IMR-90 (cell line): ENCODE results near the gene UBXN2A. TPM values are rescaled to one million over a fixed set of nuclear protein-coding genes. Genes with fewer than 3 reads are reported as not detected.

ENCODE experiments used
- ATAC-seq: fragments of 200-7000 bp; cut with Tn5 transposase; 2 replicates; pipeline ENCODE4 v1.9.1; 2020; ENCODE audit warnings: low read depth, mild to moderate bottlenecking, moderate library complexity
- BruUV-seq: library from RNA; stranded (reverse); fragments of 400-500 nt; replicated peaks from 2 replicates; lab custom pipeline; 2021; lab: Mats Ljungman, UMichigan
- CTCF ChIA-PET: fragments of 300-600 bp; formaldehyde crosslinking; extraction: SDS; loops from one replicate; lab custom pipeline; 2021; ENCODE audit warnings: antibody characterized with exemption; lab: Yijun Ruan, JAX
- POLR2A ChIA-PET: fragments of 300-600 bp; sonication (Branson Sonifier 250); formaldehyde crosslinking; loops from one replicate; lab custom pipeline; 2022; ENCODE audit warnings: antibody characterized with exemption; ENCODE audit not compliant: unreplicated experiment; lab: Charles Lee
- DNase-seq: peaks from one replicate; pipeline ENCODE4 v3.0.0; 2013
- H2AFZ ChIP-seq: replicated peaks from 2 replicates; pipeline ENCODE3; 2013; ENCODE audit warnings: low read length, mild to moderate bottlenecking; ENCODE audit not compliant: poor library complexity
- H2AK5ac ChIP-seq: 2 replicates; pipeline ENCODE4 v1.6.1; 2013; ENCODE audit warnings: low read depth, low read length, inconsistent platforms
- H2AK9ac ChIP-seq: replicated peaks from 2 replicates; pipeline ENCODE3; 2013; ENCODE audit warnings: mild to moderate bottlenecking, low read depth, low read length, moderate library complexity; ENCODE audit not compliant: poor library complexity
- H2BK120ac ChIP-seq: 2 replicates; pipeline ENCODE4 v1.6.1; 2013; ENCODE audit warnings: low read depth, low read length, inconsistent platforms
- H2BK15ac ChIP-seq: 3 replicates; pipeline ENCODE4 v1.6.1; 2013; ENCODE audit warnings: low read depth, low read length, inconsistent platforms
- H2BK20ac ChIP-seq: 2 replicates; pipeline ENCODE4 v1.6.1; 2013; ENCODE audit warnings: low read depth, mild to moderate bottlenecking, inconsistent platforms, low read length, moderate library complexity
- H2BK5ac ChIP-seq: 2 replicates; pipeline ENCODE4 v1.6.1; 2013; ENCODE audit warnings: mild to moderate bottlenecking, low read depth, low read length, inconsistent platforms; ENCODE audit not compliant: poor library complexity, severe bottlenecking
- H3K14ac ChIP-seq: replicated peaks from 2 replicates; pipeline ENCODE4 v1.6.1; 2013; ENCODE audit warnings: low read depth, low read length, inconsistent platforms
- H3K18ac ChIP-seq: 2 replicates; pipeline ENCODE4 v1.6.1; 2013; ENCODE audit warnings: low read depth, low read length, control low read depth
- H3K23ac ChIP-seq: 2 replicates; pipeline ENCODE4 v1.6.1; 2013; ENCODE audit warnings: low read depth, low read length, inconsistent platforms
- H3K27ac ChIP-seq: 2 replicates; pipeline ENCODE4 v1.5.1; 2013; ENCODE audit warnings: mild to moderate bottlenecking, control low read depth, low read length; ENCODE audit not compliant: insufficient read depth
- H3K27me3 ChIP-seq: 2 replicates; pipeline ENCODE4 v1.6.1; 2013; ENCODE audit warnings: low read length; ENCODE audit not compliant: control insufficient read depth, insufficient read depth
- H3K36me3 ChIP-seq: 2 replicates; pipeline ENCODE4 v1.6.1; 2013; ENCODE audit warnings: low read length, mixed read lengths; ENCODE audit not compliant: control insufficient read depth, insufficient read depth
- H3K4ac ChIP-seq: 2 replicates; pipeline ENCODE4 v1.6.1; 2013; ENCODE audit warnings: low read depth, low read length, inconsistent platforms
- H3K4me1 ChIP-seq: 2 replicates; pipeline ENCODE4 v1.6.1; 2013; ENCODE audit warnings: low read length, mixed read lengths; ENCODE audit not compliant: control insufficient read depth, insufficient read depth
- H3K4me2 ChIP-seq: 2 replicates; pipeline ENCODE4 v1.6.1; 2013; ENCODE audit warnings: low read depth, mild to moderate bottlenecking, control low read depth, low read length, moderate library complexity
- H3K4me3 ChIP-seq: 2 replicates; pipeline ENCODE4 v1.5.1; 2013; ENCODE audit warnings: low read depth, mild to moderate bottlenecking, control low read depth, low read length, moderate library complexity; ENCODE audit not compliant: insufficient read depth
- H3K56ac ChIP-seq: 2 replicates; pipeline ENCODE4 v1.6.1; 2013; ENCODE audit warnings: low read length, inconsistent platforms; ENCODE audit not compliant: insufficient read depth; ENCODE audit errors: extremely low read depth
- H3K79me1 ChIP-seq, 2 experiments: 2 replicates each; pipeline ENCODE4 v1.6.1; 2013; ENCODE audit warnings: low read length in 2 of 2, inconsistent platforms in 1 of 2, low read depth in 1 of 2
- H3K9ac ChIP-seq: 2 replicates; pipeline ENCODE4 v1.6.1; 2013; ENCODE audit warnings: low read depth, low read length, control low read depth
- H3K9me1 ChIP-seq: 2 replicates; pipeline ENCODE4 v1.6.1; 2013; ENCODE audit warnings: low read length, inconsistent platforms; ENCODE audit not compliant: insufficient read depth
- H3K9me3 ChIP-seq: 2 replicates; pipeline ENCODE4 v1.6.1; 2013; ENCODE audit warnings: low read length; ENCODE audit not compliant: control insufficient read depth, insufficient read depth
- H4K20me1 ChIP-seq: 2 replicates; pipeline ENCODE4 v1.6.1; 2013; ENCODE audit warnings: low read length, inconsistent platforms; ENCODE audit not compliant: insufficient read depth
- H4K5ac ChIP-seq: 2 replicates; pipeline ENCODE4 v1.6.1; 2013; ENCODE audit warnings: mild to moderate bottlenecking, low read depth, low read length, control low read depth
- H4K8ac ChIP-seq, 2 experiments: 2 replicates each; pipeline ENCODE4 v1.6.1; 2013; ENCODE audit warnings: low read depth in 2 of 2, low read length in 2 of 2, control low read depth in 1 of 2, inconsistent platforms in 1 of 2
- H4K91ac ChIP-seq: 2 replicates; pipeline ENCODE4 v1.6.1; 2013; ENCODE audit warnings: low read depth, low read length, inconsistent platforms; ENCODE audit not compliant: insufficient read depth
- CEBPB ChIP-seq: IDR thresholded peaks from 2 replicates; pipeline ENCODE4 v1.6.1; 2012; ENCODE audit warnings: low read depth, low read length, improper control_type of control experiment
- CHD1 ChIP-seq: IDR thresholded peaks from 2 replicates; pipeline ENCODE4 v1.6.1; 2012; ENCODE audit warnings: low read depth, low read length, improper control_type of control experiment
- ELK1 ChIP-seq: fragments of 150-350 bp; IDR thresholded peaks from 2 replicates; pipeline ENCODE4 v1.6.1; 2016; ENCODE audit warnings: low read depth, mild to moderate bottlenecking, low read length, moderate library complexity, borderline replicate concordance
- MAFK ChIP-seq: IDR thresholded peaks from 2 replicates; pipeline ENCODE4 v1.6.1; 2012; ENCODE audit warnings: low read depth, low read length, improper control_type of control experiment
- MAZ ChIP-seq: IDR thresholded peaks from 2 replicates; pipeline ENCODE4 v1.6.1; 2012; ENCODE audit warnings: low read depth, mild to moderate bottlenecking, low read length, improper control_type of control experiment, moderate library complexity, borderline replicate concordance
- MXI1 ChIP-seq: IDR thresholded peaks from 2 replicates; pipeline ENCODE4 v1.6.1; 2012; ENCODE audit warnings: low read depth, mild to moderate bottlenecking, low read length, moderate library complexity, borderline replicate concordance
- NFE2L2 ChIP-seq: fragments of 150-350 bp; IDR thresholded peaks from 2 replicates; pipeline ENCODE4 v1.6.1; 2016; ENCODE audit warnings: low read depth, mild to moderate bottlenecking, low read length
- RCOR1 ChIP-seq: IDR thresholded peaks from 2 replicates; pipeline ENCODE4 v1.6.1; 2012; ENCODE audit warnings: mild to moderate bottlenecking, low read length, improper control_type of control experiment; ENCODE audit not compliant: insufficient replicate concordance
- RFX5 ChIP-seq: IDR thresholded peaks from 2 replicates; pipeline ENCODE4 v1.8.0; 2012; ENCODE audit warnings: low read depth, mild to moderate bottlenecking, low read length, moderate library complexity
- WGBS, 2 experiments: methylation state at CpG; one replicate each; pipeline versions ENCODE4 v1.1.5 to v1.1.7; 2013; ENCODE audit warnings: missing lambda C conversion rate in 2 of 2; ENCODE audit not compliant: insufficient read length in 1 of 2; ENCODE audit errors: extremely low coverage in 2 of 2; 5-methylcytosine and 5-hydroxymethylcytosine counted together
- dilution Hi-C: fragments of 300-500 bp; cut with HindIII; formaldehyde crosslinking; loops from one replicate; pipeline ENCODE4 v1.14.3; 2018; ENCODE audit warnings: low sequenced_read_pairs; ENCODE audit not compliant: unreplicated experiment
- in situ Hi-C: fragments of 300-500 bp; cut with MboI; formaldehyde crosslinking; loops from 3 replicates; pipeline ENCODE4 v1.14.3; 2019; ENCODE audit warnings: low sequenced_read_pairs, inconsistent platforms, mixed read lengths
- intact Hi-C: fragments of 100-400 bp; cut with micrococcal nuclease; formaldehyde crosslinking; loops from 2 replicates; pipeline ENCODE4 v1.10.0; 2022
- polyA plus RNA-seq, 3 experiments: library from polyadenylated mRNA; depleted of rRNA; stranded (reverse); fragments of >200 nt; gene quantifications; 2 replicates each; pipeline ENCODE4 v1.2.3, GENCODE V29; 2012; ENCODE audit warnings: low replicate concordance in 1 of 3
- total RNA-seq: library from RNA; depleted of rRNA; stranded (reverse); fragments of >200 nt; gene quantifications from 2 replicates; pipeline ENCODE4 v1.2.3, GENCODE V29; 2012
- TF ChIP-seq, protein P1 (sequence below): conservative IDR thresholded peaks from 2 replicates; pipeline ENCODE4 v1.5.1; 2012; ENCODE audit warnings: mild to moderate bottlenecking, low read depth, low read length, improper control_type of control experiment

UBXN2A gene
- total and polyA plus RNA-seq, 2 of the 4 experiments (the other 2 are of a cell fraction), result 4.6 to 7.7 TPM

DNA sequence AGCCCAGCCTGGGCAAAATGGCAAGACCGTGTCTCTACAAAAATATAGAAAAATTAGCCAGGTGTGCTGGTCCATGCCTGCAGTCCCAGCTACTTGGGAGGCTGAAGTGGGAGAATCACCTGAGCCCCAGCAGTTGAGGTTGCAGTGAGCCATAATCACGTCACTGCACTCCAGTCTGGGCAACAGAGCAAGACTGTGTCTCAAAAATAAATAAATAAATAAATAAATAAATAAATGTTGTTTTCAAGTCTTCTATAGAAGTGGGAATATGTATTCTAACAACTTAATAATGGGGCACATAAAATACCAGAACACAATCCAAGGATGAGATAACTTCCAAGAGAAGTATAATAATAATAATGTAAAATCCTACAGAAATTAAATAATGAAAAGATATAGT is 37.2 kb upstream of the UBXN2A start:
- no peak overlapping the region for H3K4me3 ChIP-seq

More for the DNA sequence above, 37.2 kb upstream of the UBXN2A start:
- ATAC-seq (no peak), DNase-seq (no peak)
- Histone ChIP-seq H3K27me3 (no peaks in the 10 kb centered on the region), H3K27ac (no peak overlapping the region), H2AFZ (no peak overlapping the region), H3K36me3 (no peaks in the 10 kb centered on the region), H3K4ac (no peak overlapping the region), H4K20me1 (peaks cover 27% of the 10 kb centered on the region), H2BK15ac (no peak overlapping the region), H2BK20ac (no peak overlapping the region), H2AK5ac (no peak overlapping the region), H3K9ac (no peak overlapping the region), H4K8ac (no peak overlapping the region), H2BK5ac (no peak overlapping the region), H3K79me1 (peaks cover 17 to 43% of the 10 kb centered on the region in 2 experiments), H4K5ac (no peak overlapping the region), H3K9me3 (no peaks in the 10 kb centered on the region), H3K18ac (no peak overlapping the region), H3K4me2 (no peak overlapping the region), H3K4me1 (peaks cover 6% of the 10 kb centered on the region), H2AK9ac (no peak overlapping the region), H2BK120ac (no peak overlapping the region), H3K23ac (no peak overlapping the region), H3K14ac (no peak overlapping the region), H3K9me1 (peaks cover 9% of the 10 kb centered on the region), H4K91ac (no peak overlapping the region), H3K56ac (no peak overlapping the region)
- ChIA-PET POLR2A (no interaction called here), CTCF (interaction anchor here (1.1 kb wide), 1 partner anchor 24 kb away, joined by 3 read pairs; the partner anchor contains the start of gene ATAD2B)
- no TSS peak for BruUV-seq
- in situ Hi-C loops, result no loop called here
- TF ChIP-seq NFE2L2 (no peak), MAFK (no peak), MAZ (no peak), CEBPB (no peak), RFX5 (no peak), MXI1 (no peak), CHD1 (no peak), ELK1 (no peak), RCOR1 (no peak)
- TF ChIP-seq, protein P1, sequence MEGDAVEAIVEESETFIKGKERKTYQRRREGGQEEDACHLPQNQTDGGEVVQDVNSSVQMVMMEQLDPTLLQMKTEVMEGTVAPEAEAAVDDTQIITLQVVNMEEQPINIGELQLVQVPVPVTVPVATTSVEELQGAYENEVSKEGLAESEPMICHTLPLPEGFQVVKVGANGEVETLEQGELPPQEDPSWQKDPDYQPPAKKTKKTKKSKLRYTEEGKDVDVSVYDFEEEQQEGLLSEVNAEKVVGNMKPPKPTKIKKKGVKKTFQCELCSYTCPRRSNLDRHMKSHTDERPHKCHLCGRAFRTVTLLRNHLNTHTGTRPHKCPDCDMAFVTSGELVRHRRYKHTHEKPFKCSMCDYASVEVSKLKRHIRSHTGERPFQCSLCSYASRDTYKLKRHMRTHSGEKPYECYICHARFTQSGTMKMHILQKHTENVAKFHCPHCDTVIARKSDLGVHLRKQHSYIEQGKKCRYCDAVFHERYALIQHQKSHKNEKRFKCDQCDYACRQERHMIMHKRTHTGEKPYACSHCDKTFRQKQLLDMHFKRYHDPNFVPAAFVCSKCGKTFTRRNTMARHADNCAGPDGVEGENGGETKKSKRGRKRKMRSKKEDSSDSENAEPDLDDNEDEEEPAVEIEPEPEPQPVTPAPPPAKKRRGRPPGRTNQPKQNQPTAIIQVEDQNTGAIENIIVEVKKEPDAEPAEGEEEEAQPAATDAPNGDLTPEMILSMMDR, result no peak
- dilution Hi-C loops, result no loop called here
- 100% methylated on average over 1 of the region's 2 CpGs; no CpG with 5 or more reads in 1 of the 2 experiments for WGBS, 2 experiments
- intact Hi-C loops, result no loop called here
